ENCODE measurements around the gene ING1.
"Not testable (repeated sequence)": the region's sequence is repeated elsewhere in the genome, so short reads cannot be mapped to it uniquely, and the experiment has no call there.

Gene ING1

DNA sequence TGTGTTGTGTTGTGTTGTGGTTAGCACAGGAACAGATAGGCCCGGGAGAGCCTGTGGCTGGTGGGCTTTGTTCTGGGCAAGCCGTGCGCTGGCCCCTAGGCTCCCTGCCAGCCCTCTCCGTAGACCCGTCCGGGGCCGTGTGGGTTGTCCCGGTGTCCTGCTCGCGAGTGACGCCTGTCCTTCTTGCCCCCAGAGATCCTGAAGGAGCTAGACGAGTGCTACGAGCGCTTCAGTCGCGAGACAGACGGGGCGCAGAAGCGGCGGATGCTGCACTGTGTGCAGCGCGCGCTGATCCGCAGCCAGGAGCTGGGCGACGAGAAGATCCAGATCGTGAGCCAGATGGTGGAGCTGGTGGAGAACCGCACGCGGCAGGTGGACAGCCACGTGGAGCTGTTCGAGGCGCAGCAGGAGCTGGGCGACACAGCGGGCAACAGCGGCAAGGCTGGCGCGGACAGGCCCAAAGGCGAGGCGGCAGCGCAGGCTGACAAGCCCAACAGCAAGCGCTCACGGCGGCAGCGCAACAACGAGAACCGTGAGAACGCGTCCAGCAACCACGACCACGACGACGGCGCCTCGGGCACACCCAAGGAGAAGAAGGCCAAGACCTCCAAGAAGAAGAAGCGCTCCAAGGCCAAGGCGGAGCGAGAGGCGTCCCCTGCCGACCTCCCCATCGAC lies 5.7 kb downstream of the ING1 start:
- FAIRE-seq, result no peak

DNA sequence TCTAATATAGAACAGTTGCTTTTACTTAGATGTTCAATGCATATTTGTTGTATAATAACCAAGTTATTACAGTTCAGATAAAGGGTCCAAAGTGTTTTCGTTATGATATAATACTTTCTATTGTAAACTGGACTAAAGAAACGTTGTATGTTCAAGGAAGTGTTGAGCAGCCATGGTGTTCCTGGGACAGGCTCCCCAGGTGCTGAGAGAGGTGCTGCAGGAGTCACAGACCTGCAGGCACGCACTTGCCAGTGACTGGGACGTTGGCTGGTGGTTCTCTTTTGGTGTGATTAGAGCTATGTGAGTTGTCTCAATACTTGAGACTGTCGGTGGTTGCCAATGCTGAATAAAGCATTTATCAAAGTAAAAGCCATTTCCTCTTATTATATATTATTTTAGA lies 9.5 kb downstream of the ING1 start:
- no peak for FAIRE-seq

DNA sequence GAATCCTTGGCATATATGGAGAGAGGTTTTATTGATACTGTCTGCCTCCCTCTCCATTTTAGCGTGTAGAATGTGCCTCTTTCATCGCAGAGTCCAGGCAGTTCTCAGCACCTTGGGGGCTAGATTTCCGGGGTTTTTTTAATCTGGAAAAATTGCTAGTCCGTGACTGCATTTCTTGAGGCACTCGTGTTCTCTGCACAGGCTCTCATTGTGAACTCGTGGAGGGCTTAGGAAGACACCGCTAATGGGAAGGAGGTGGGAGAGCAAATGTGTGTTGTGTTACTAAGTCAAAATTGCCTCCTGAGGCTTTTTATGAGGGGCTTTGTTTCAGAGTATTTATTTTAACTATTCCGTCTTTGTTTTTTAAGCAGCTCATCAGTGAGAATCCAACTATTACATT lies 10.1 kb downstream of the ING1 start:
- no peak for FAIRE-seq

DNA sequence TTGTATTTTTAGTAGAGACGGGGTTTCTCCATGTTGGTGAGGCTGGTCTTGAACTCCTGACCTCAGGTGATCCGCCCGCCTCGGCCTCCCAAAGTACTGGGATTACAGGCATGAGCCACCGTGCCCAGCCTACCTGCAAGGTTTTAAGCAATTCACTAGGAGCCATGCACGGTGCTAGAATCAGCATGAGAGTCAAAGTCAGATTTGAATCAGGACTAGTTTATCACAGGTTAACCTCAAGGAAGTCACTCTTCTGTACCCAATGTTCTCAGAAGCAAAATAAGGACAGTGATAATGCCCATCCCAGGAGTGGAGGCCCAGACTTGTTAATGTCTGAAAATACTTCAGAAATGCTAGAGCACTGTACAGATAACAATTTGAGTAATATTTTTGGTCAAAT lies 12.7 kb downstream of the ING1 start:
- FAIRE-seq, result not testable (repeated sequence)

DNA sequence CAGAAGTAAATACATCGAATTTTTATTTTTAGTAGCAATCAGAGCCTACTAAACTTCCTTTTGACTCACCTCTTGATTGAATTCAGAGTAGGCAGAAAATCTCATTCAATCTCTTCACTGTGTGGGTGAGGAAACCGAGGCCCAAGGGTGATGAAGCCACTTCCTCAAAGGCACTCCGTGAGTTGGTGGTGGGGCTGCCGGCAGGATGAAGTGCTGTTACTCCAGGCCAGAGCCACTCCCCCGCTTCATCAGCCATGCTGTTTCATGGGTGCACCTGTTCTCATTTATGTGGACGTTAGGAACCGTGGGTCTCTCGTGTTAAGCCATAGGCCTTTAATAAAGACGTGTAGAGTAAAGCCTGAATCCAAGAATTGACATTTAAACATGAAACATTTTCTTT lies 13.2 kb downstream of the ING1 start:
- no peak for FAIRE-seq

DNA sequence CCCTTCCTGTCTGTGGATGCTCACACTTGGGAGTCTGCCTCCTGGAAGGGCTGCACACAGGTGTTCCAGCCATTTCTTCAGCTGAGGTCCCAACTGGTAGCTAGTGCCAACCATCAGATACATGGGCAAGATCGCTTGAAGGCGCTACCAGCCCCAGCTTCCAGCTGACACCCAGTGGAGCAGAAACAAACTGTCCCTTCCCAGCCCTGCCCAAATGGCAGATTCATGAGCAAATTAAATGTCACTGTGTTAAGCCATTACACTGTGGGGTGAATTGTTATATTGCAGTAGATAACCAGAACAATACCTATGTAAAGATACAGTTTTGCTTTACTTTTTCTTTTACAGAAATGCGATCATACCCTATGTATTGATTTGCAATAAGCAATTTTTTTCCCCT lies 17.6 kb downstream of the ING1 start:
- FAIRE-seq, result no peak

DNA sequence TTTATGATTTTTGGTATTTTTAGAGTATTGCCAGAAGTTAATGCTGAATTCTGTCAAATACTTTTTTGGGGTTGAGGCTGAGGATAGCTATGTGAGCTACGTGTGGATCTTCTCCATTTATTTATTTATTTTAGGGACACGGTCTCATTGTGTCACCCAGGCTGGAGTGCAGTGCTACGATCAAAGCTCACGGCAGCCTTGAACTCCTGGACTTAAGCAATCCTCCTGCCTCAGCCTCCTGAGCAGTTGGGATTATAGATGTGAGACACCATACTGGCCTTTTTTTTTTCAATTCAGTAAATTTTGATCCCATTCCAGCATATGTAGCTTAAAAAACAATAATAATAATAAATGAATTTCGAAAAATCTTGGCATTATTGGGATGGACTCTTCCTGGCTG lies 21.1 kb downstream of the ING1 start:
- no peak for FAIRE-seq

DNA sequence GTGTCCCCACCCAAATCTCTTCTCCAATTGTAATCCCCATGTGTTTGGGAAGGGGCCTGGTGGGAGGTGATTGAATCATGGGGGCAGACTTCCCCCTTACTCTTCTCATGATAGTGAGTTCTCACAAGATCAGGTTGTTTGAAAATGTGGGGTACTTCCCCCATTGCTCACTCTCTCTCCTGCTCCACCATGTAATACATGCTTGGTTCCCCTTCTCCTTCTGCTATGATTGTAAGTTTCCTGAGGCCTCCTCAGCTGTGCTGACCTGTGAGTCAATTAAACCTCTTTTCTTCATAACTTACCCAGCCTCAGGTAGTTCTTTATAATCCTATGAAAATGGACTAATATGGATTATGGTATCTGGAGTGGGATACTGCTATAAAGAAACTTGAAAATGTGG lies 24.1 kb downstream of the ING1 start:
- no peak for FAIRE-seq

DNA sequence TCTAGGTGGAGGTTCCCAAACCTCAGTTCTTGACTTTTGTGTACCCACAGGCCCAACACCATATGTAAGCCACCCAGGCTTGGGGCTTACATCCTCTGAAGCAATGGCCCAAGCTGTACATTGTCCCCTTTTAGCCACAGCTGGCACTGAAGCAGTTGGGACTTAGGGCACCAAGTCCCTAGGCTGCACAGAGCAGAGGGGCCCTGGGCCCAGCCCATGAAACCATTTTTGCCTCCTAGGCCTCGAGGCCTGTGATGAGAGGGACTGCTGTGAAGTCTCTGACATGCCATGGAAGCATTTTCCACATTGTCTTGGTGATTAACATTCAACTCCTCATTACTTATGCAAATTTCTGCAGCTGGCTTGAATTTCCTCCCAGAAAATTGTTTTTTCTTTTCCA lies 30.2 kb downstream of the ING1 start:
- FAIRE-seq, result no peak

DNA sequence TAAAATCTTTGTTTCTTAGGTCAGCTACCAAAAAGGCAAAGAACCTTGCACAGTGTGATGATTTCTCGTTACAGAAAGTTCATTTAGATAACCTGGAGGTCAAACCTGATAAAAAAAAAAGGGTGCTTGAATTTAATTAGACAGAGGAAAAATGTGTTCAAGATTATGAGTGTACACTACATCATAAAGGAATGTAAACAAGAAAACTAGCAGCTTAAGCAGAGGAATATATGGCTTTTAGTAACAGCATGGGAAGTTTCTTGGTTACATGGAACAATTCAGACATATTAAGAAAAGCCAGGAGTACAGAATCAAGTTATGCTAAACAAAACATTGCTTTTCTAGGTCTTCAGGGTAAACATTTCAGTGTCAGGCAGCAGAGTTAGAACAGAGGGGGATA lies 32.9 kb downstream of the ING1 start:
- no peak for FAIRE-seq

DNA sequence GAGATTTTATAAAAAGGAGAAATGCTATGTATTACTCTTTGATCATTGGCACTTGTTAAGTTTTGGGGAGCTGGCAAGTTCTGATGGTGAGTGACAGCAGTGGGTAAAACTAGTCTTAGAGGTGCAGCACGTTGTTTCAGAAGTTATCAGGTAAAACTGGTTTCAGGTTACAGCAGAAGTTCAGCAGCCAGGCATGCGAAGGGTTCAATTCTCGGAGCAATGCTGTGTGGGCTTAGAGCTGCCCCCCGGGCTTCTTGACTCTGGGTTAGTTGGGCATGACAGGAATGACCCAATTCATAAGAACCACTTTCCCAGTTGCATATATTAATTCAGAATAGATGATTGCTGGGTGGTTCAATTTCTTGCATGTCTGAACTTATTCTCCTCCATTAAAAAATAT lies 34.8 kb downstream of the ING1 start:
- FAIRE-seq, result no peak

DNA sequence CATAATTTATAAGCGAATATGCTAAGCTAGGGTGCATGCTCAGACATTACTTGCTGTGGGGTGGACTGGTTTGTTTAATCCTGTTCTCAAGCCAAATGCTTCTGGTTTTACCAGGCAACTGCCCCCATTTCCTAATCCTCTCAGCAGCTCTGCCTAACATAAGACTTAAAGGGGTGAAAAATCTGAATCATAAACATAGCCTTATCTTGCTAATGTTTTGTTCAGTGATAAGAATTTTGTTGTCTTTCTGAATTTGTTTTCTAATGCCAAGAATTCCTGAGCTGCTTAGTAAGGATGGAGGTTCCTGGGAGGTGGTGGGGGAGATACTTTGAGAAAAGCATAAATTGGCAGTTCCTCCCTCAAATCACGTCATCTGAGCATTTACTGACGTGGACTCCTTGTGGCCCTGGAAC lies 42.7 kb downstream of the ING1 start:
- no peak for FAIRE-seq

DNA sequence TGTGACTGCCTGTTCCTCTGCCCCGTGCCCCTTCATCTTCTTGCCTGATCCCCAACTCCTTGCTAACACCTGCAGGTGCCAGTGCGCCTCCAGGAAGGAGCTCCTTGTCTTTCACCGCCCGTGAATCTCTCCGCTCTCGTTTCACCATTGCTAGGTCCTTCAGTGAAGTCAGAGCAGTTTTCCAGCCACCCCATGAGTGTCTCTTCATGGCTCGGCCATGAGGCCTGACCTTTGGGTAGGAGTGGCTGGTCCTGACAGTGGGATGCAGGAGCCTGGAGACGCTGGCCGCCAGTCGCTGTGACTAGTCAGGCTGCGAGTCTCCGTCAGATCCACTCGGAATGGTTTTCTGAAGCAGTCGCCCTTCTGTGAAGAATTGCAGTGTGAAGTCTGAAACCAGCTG lies 43.8 kb downstream of the ING1 start:
- no peak for FAIRE-seq

DNA sequence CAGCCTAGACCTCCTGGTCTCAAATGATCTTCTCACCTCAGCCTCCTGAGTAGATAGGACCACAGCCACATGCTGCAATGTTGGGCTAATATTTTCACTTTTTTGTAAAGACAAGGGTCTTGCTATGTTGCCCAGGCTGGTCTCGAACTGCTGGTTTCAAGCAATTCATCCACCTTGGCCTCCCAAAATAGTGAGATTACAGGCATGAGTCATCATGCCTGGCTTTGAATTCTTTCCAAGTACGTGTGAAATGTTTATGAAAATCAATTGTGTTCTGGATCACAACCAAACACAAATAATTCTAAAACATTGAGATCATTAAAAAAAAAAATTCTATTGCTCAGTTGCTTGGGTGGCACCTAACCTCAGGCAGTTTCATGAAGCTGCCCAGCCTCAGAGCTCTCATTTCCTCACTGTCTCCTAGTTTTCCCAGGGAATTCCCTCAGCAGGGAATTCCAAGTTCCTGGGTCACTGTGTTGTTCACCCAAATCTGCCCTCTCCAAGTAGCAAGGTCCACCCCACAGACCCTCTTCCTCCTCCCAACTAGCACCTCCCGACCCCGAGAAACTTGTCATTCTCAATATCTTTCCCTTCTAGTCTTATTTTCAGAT lies 44.8 kb downstream of the ING1 start:
- no peak for FAIRE-seq

DNA sequence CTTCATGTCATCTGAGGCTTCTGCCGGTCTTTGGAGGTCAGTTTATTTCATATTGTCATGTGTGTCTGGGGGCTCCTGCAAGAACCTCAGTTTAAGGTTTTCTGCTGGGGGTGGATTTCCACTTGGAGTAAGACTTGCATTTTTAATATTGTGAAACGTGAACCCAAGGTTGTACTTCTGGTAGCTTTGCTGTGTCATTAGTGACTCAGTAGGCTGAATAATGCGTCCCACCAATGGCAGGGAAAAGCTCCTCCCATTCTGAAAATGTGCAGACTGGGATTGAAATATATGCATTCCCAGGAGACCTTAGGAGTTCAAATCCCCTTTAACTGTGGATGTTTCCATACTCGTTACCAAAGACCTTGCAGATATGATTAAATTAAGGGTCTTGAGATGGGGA lies 46.2 kb downstream of the ING1 start:
- no peak for FAIRE-seq

DNA sequence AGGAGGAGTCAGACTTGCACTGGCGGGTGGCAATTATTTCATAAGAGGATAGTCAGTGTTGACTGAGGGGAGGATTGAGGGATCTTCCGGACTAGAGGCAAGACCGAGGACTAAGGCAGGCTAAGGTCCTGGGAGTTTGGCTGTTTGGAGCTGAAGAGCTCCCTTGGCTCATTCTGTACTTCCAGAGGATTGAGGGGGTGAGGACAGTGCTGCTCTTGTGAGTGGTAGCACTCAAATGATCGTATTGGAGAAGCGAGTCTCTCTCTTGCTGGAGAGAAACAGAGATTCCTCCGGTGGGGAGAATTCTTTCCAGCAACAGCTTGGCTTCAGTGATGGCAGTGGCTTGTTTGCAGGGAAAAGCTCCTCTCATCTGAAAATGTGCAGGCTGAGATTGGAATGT lies 47.1 kb downstream of the ING1 start:
- FAIRE-seq, result no peak

DNA sequence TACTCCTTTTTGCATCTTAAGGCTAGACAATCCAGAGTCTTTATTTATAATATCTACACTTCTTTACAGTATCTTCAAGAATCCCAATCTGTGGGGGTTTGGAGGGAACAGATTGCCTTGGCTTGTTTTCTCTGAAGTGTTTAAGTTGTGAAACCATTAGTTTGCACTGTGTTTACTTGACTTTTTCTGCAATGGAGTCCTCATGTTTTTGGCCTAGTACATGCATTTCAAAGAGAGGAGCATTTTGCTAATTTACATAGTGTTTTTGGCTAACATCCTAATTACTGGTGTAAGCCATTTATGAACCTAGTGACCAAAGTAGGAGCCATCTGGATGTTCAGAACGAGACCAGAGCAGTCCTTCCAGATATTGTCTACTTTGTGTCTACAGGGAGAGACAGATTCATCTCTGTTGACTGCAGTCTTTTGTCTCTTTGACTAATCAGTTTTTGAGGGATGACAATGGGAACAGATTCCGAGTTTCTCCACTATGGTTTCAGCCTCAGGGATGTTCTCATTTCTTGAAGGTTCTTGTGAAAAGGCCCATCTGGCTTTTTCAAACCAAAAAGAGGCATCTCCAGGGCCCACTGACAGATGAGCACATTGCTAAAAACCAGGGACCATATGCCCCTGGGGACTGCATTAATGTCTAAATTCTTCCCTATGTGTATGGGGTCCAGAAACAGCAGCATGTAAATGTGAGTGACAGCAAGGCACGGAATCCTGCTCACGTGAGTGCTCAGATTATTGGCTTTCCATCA lies 53.4 kb downstream of the ING1 start:
- FAIRE-seq, result no peak

DNA sequence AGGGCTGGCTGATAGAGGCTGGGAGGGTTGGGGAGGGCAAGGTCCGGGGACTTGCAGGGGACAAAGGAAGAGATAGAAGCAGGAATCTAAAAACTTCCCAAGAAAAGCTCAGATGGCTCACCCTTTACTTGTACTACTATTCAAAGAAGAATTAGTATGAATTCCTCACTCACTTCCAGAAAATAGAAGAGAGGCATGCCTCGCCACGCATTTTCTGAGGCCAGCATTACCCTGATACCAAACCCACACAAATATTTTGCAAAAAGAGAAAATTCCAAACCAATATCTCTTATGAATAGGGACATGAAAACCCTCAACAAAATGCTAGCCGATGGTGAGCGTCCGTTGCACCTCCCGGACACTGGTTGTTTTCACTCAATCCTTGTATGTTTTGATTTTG lies 54.0 kb downstream of the ING1 start:
- FAIRE-seq, result no peak

DNA sequence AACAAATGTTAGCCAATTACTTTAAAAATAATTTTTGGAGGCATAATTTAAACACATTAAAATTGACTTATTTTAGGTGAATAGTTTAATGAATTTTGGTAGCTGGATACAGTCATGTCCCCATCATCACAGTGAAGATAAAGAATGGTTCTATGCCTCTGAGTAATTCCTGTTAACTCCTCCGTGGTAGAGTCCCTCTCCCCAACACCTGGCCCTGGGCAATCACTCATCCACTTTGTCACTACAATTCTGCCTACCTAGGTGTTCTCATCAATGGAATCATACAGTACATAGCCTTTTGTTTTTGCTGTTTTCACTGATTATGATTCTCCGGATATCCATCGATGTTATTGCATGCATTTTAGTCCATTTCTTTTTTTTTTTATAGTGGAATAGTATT lies 55.6 kb downstream of the ING1 start:
- FAIRE-seq, result no peak

DNA sequence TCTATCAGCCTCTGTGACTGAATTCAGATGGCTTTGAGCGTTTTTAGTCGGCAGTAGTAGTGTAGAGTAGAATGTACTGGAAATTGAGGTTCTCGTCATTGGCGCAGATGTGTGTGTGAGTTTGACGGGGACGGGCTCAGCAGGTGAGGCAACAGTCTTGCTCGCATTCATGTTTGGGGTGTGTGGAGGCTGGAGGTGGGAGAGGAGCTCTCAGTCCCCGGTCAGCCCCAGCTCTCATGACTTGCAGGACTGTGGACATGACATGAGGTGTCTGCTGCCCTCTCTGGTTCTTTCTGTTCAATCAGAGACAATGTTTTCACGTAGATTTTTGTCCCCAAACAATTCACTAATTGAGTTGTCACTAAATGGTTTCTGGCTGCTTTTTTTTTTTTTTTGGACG lies 57.2 kb downstream of the ING1 start:
- no peak for FAIRE-seq

DNA sequence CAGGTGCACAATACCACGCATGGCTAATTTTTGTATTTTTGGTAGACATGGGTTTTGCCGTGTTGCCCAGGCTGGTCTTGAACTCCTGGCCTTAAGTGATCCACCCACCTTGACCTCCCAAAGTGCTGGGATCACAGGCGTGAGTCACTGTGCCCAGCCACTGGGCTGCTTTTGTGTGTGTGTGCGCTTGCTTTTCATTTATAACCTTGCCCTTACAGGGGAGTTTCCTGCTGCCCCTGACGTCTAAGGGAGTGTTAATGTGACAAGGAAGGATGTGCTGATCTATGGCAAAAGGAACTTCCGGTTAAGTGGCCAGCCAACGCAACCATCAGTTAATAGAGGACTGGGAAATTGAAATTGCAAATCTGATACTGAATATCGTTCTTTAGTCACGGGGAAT lies 57.7 kb downstream of the ING1 start:
- no peak for FAIRE-seq

DNA sequence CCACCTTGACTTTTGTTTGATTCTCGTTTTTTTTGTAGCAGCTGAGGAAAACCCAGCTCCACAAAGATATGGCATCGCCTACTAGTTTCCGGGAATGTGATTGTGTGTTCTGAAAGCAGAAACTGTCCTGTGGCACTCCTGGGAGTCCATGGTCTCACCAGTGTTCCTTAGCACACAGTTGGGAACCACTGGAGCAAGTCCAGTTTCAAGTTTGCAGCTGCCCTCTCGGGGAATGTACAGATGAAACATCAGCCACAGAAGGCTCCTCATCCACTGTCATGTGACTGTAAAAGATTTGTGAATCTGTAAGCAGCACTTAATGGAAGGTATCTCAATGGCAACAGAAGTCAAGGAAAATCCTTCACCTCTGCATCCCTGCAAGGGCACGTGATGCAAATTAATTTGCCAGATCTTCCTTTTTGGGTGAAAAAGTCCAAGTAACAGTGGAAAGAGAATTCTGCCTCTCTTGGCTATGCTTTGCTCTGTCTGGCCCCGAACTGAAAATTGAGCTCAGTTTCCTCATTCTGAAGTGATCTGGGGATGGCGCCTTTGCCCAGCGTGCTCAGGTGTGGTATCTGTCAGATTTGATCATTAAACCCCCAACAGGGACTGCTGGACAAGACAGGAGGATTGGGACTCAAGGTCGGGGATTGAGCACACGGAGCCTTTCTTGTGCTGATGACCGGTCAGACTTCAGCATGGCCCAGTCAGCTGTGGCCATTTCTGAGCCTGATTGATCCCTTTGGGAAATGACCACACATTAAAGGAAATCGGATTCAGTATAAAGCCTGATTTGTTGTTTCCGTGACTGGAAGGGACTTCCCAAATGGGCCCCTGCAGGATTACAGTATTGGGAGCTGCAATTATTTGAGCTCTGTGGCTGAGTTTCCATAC lies 58.8 kb downstream of the ING1 start:
- FAIRE-seq, result no peak
